8988T (cell line): ENCODE data around the gene CCR5AS.
A peak's percentile ranks its signal among the peaks of the same experiment; 100 is the strongest.
"Not testable (repeated sequence)": the region's sequence is repeated elsewhere in the genome, so short reads cannot be mapped to it uniquely, and the experiment has no call there.

Experiments used
- DNase-seq: peaks from one replicate; pipeline ENCODE4 v3.0.0; 2011

CCR5AS gene

DNA sequence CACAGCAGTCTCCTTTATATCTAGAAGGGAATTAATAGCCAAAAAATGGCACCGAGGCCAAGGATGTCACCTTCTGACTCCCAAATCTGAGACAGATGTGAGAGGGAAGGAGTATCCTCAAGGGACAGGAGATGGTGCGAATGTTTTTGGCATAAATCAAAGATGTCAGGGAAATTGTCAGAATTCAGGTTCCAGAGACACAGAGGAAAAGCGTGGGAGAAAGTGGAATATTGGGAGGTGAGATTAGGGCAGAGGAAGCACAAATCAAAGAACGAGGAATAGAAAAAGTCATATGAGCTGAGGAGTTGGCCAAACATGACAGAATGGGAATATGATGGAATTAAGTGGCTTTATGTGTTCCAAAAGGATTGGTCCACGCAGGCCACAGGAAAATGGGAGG is 6.0 kb downstream of the CCR5AS start:
- no peak for DNase-seq

DNA sequence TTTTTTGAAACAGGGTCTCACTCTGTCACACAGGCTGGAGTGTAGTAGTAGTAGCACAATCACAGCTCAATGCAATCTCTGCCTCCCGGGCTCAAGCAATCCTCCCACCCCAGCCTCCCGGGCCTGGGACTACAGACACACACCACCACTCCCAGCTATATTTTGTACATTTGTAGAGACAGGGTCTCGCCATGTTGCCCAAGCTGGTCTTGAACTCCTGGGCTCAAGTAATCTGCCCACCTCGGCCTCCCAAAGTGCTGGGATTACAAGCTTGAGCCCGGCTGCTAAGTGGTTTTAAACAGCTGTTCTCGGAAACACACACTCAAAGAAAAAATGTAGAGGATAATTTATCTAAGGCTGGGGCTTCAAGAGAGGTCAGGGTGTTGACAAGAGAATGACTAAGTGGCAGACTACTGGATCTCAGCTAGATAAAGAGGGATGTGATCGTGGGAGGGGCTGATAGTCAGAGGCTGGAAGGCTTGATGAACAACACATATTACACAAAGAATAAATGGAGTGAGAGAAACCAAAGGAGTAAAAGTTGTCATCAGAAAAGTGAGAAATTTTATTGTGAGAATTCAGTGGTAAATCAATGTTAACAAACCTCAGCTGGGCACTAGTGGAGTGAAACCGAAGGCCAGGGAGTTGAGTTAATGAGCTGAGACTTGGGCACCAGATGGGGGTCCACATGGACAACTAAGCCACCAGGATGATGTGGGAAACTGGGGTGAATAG is 6.7 kb downstream of the CCR5AS start:
- no peak for DNase-seq

DNA sequence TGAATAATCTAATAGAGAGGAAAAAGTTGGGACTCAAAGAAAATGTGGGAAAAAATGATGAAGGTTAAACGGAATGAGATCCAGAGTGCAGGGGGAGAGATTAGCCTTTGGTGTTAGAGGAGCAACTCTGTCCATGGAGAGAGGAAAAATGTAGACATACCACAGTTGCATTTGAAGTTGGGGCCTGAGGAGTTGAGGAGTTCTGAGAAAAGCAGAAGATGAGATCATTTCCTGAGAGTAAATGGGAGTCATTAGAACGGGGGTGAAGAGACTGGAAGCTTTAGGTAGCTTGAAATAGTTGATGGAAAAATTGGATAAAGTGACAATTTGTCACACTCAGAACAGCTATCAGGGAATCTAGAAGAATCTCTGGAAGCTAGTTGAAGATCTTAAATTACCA is 7.3 kb downstream of the CCR5AS start:
- no peak for DNase-seq

DNA sequence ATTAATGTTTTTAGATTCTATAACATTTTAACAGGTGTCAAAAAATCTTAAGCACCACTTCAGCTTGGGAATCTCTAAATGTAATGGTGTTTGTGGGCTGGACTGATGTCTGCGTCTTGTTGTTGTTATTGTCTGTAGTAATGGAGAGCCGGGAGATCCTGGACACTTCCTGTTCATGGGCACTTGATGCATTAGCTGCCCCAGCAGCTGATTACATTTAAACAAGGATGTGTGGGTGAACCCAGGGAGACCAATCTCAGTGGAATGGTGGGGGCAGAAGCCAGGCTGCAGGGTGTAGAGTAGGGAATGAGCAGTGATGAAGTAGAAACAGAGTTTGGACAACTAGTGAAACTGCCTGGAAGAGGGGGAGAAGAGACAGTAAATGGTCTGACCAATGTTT is 7.8 kb downstream of the CCR5AS start:
- no peak for DNase-seq

DNA sequence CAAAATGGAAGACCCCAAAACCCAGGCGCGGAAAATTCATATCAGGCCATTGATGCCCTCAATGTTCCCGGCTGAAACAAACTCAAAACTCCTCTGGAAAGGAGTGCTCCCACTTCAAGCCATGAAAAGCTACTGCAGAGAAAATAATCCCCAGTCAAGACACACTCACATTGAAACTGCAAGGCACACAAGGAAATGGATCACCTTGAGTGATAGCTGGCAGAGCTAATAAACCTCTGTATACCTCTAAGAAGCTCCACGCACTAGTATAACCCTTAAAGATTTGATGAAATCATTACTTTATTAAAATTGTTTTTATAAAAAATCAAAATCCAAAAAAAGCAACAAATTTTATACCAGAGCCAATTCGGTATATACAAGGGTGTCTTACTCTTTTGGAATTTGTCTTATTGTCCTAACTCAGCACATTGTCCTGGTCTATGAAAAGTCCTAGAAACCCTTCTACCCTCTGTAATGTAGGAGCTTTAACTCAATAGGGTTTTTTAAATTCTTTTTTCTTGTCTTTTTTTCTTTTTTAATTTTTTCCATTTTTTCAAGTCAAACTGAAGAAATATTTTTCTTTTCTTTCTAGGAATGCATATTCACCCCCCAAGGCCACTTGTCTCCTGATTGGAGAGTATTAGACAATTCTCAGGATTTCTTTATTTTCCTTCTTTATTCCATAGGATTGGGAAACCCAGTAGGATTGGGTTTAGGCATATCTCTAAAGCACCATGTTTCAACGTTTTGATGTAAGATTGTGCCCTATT is 8.5 kb downstream of the CCR5AS start:
- no peak for DNase-seq

DNA sequence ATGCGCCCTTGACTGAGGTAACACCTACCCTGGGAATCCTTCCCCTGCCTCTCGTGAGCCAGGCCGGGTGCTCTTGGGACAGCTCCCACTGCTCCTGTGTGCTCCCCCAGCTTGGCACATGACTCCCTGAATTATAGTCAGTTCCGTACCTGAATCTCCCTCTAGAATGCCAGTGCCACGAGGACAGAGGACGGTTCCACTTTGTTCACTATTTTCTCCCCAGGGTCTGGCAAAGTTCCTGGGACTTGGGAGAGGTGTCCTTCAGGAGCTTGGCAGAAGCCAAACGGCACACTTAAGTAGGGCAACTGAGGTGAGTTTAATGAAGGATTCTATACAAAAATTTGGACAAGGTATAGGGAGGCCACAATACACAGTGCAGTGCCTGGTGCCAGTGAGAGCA is 9.8 kb downstream of the CCR5AS start:
- DNase-seq = no peak

DNA sequence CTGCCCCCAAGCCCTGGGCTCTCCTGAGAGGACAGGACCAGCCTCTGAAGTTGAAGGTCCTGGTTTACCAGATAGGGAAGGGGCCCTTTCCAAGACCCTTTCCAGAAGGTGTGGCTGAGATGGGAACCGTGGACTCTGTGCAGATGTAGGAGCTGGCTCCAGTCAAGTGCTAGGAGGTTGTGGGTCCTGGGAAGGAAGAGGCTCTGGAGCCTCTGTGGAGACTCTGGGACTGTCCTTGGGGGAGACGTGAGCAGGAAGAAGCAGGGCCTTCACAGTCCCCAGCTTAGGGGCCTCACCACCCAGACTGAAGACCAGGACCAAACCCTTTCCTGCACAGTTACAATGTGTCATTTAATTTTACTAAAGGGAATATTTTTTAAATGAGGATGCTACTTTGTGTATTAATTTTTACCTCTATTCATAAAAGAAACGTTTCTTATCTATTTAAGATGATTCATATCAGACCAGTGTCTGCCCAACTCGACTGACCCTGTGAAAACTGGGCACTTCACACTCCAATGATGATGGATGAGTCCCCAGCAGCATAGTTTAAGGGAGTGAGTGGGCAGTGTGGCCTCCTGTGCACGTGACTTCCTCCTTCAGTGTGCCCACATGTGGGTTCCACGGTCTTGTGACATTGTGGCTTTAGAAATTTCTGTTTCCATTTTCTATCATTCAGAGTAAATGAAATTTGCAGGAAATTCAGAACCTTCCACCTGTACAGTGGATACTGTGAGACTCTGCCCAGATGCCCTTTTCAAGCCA is 10.9 kb downstream of the CCR5AS start:
- no peak for DNase-seq

DNA sequence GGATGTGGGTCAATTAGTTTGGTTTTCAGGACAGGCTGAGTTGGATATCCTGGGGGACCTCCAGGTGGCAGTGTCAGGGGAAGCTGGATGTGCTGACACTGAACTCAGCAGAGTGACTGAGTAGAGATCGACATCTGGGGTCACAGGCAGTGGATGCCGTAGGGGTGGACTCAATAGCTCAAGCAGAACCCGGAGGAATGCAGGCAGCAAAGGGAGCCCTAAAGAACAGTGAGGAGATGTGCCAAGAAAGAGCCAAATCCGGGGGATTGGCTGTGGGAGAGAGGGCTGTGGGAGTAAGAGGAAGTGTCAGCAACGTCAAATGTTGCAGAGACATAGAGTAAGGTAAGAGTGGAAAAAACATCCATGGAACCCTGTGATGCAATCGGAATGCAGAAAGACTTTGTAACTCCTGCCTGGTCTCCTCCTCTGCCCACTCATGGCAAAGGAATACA is 11.6 kb downstream of the CCR5AS start:
- DNase-seq = no peak

DNA sequence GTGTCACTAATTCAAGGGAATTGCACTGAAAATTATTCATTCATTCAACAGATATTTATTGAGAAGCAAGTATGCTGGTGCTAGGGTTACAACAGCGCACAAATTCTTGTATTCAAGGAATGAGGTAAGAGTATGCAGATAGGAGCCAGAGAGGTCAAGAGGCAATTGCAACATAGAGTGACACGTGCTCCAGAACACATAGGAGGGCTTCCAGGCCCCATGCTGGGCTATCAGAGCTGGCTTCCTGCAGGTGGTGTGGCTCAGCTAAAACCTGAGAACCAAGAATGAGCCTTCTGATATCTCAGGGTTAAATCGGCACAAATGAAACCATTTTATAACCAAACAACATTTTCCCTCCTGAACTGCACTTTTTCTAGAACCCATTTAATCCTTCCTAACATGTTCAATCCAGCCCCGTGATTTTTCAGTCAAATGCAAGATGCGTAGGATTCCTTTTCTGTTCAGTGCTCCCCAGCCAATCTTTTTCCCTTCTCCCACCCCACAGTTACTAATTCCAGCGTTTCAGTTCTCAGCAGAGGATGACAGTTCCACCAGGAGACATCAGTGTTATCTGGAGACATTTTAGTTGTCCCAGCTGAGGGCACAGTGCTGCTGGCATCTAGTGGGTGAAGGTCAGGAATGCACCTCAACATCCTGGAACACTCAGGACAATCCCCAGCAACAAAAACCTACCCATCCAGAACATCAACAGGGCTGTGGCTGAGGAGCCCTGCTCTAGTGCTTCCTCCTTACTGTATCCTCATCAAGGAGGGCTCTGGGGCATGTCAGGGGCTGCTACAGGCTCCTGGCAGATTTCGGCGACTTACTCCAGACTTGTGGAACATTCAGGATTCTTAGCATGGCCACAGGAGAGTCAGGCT is 13.1 kb downstream of the CCR5AS start:
- no peak for DNase-seq

DNA sequence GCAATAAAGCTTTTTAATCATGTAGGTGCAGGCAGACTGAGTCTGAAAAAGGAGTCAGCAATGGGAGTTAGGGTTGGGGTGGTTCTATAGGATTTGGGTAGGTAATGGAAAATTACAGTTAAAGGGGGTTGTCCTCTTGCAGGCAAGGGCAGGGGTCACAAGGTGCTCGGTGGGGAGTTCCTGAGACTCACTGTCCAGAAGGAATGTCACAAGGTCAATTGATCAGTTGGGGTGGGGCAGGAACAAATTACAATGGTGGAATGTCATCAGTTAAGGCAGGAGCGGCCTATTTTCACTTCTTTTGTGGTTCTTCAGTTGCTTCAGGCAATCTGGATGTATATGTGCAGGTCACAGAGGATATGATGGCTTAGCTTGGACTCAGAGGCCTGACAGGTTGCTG is 13.9 kb downstream of the CCR5AS start:
- DNase-seq = no peak

DNA sequence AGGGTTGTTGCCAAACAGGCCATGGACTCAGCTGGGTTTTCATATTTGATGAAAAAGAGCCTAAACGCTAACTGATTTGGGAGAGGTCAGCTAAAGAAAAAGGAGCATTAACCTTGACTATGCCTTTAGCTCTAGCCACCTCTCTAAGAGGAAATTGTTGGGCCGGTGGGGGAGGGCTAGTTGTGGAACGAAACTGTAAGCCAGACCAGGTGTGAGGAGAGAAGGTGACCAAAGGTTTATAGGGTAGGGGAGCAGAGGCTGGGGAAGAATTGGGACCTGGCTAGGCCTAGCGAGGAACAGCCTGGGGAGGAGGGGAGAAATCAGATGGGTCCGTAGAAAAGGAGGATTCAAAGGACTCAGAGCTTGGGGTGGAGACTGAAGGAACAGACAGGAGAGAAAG is 15.3 kb downstream of the CCR5AS start:
- not testable (repeated sequence) for DNase-seq

DNA sequence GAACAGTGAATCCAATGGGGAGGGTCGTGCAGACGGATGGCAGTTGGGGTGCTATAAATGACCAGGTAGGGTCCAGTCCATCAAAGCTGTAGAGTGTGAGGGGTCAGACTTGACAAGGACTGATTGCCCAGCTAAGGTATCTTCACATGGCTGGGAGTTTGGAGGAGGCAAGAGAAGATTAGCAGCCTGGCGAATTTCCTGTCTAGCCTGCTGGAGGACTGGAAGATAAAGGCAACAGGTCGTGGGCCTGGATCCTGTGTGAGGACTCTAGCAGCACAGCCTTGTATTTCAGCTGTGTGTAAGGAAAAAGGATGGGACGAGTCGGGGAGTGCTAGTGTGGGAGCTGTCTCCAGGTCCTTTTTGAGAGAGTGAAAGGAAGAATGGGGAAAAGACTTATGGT is 17.6 kb downstream of the CCR5AS start:
- DNase-seq = no peak

DNA sequence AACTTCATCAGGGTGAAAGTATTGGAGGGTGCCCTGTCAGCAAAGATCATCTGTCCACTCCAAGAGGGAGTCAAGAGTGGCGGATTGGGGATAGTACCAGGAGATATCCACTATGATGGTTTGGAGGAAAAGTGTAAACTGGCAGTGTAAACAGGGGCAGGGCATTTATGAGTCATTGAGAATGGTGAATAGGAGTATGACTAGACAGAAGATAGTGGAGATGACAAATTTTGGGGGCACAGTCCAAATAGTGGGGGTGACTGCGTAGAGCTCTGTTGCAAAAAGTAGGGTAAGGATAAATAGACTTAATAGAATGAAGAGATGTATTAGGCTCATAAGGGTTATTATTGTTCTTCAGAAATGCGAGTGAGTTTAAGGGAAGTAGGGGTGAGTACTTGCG is 18.0 kb downstream of the CCR5AS start:
- not testable (repeated sequence) for DNase-seq

DNA sequence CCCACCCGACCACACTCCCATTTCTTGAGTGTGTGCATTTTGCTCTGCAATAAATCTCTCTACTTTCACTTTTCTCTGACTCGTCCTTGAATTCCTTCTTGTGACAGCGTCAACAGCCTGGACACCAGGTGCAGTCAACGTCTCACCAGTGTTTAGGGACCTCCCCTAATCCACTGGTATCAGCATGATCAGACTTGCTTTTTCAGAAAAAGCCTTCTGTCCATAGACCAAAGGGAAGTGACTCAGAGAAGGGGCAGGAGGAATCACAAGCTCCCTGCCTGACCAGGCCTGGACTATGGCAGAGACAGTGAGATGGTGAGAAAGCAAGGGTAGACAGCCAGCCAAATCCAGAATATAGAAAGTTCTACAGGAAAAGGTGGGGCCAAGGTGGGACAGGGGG is 20.7 kb downstream of the CCR5AS start:
- peak; percentile 32 for DNase-seq

DNA sequence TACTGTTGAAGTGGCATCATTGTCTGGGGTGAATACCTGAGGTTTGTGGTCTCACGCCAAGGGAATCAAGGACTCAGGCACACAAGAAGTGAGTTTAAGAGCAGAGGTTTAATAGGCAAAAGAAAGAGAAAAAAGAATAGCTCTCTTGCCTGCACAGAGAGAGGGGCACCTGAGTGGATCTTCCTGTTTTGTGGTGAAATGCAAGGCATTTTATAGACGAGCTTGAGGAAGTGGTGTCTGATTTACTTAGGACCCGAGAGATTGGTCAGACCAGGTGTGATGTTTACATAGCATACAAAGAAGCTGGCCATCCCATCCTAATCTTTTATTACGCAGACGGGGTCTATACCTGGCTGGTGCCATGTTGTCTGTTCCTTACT is 22.9 kb downstream of the CCR5AS start:
- no peak for DNase-seq

DNA sequence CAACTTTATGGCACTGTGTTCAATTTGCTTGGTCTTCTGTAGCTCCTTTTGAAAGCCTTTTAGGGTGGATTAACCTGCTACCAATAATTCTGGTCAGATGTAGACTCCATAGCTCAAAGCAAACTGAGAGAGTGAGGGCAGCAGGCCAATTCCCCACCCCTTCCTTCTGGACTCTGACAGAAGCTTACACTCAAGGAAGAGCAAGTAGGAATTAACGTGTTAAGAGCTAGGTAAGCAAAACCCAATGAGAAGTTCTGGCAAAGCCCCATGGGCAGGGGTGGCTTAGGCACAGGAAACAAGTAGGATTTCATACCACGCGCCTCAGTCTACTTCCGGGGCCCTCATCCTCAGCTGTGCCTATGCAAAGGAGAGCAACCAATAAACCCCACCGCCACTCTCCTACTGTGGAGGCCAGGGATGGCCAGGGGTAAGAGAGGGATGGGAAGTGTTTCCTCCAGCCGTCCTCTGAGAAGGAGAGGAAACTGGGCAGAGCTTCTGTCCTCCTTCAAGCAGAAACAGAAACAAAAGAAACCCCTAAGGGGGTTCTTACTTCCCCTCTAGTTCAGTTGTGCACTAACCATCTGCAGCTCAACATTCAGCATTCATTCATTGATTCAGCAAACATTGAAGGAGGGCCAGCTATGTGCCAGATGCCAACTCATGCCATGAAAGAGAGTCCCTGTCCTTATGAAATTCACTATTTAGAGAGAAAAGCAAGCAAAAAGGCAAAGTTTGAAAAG is 23.5 kb downstream of the CCR5AS start:
- no peak for DNase-seq

DNA sequence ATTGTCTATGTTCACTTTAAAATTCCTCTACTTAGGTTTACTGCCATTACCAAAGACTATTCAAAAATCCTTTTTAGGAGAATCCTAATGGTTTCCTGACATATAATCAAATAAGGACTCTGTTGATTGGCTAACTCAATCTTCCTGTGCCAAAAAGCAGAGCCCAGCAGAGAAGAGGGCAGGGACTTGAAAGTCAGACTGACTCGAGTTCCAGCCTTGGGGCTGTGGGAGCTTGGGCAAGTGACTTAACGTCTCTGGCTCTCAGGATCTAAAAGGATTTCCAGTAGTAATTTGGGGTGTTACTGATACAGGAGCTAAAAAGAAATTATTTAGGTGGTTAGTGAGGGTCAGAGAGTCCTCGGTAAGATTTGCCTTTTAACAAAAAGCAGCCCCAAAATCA is 25.2 kb downstream of the CCR5AS start:
- DNase-seq = no peak

DNA sequence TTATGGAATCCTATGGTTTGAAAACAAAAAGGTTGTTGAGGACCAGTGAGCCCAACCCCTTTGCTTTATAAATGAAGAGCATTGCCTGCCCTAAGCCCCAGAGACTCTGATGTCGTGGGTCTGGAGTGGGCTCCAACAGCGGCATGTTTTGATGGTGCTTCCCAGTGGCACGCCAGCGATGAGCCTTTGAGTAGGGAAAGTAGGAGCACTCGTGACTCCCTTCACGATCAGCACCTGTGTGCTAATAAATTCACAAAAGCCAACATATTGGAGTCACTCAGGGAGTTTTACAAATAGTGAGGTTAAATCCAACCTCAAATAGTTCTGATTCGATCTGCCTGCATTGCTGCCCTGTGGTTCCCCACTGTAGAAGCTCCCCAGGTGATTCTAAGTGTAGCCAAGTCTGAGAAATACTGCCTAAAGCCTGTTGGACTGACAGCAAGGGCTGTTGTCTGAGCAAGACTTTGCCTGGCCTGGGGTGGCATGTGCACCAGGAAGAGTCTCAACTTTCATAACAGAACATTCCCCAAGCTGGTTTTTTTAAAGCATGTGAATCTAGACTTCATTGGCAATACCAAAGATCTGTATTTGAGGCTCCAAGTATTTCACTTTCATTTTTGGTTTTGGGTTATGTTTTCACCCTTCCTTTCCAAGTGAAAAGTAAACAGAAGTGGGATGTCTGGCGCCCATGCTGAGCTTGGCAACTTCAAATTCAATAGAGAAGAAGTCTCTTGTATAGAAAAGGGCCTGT is 26.2 kb downstream of the CCR5AS start:
- DNase-seq = no peak

DNA sequence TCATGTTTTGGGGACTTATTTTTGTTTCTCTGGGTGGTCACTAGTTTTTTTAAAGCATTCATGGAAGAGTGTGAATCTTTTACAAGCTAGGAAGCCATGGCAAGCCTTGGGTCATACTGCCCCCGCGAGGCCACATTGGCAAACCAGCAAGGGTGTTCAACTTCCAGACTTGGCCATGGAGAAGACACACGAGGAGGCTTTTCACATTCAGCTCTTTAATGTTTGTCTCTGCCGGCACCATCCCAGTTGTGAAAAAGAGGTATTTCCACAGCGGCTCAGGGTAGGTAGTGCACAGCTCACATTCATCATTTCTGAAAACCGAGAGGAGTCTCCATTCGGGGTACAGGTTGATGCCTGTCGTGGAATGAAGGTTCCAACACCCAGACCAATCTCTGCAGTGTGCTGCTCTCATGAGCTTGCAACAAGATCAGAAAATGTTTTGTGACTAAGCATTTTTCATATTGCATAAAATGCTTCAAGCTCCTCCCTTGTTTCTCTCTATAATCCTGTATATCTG is 28.4 kb downstream of the CCR5AS start:
- peak; percentile 67 for DNase-seq

DNA sequence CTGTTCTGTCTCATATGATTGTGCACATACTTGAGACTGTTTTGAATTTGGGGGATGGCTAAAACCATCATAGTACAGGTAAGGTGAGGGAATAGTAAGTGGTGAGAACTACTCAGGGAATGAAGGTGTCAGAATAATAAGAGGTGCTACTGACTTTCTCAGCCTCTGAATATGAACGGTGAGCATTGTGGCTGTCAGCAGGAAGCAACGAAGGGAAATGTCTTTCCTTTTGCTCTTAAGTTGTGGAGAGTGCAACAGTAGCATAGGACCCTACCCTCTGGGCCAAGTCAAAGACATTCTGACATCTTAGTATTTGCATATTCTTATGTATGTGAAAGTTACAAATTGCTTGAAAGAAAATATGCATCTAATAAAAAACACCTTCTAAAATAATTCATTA is 31.1 kb downstream of the CCR5AS start:
- no peak for DNase-seq

DNA sequence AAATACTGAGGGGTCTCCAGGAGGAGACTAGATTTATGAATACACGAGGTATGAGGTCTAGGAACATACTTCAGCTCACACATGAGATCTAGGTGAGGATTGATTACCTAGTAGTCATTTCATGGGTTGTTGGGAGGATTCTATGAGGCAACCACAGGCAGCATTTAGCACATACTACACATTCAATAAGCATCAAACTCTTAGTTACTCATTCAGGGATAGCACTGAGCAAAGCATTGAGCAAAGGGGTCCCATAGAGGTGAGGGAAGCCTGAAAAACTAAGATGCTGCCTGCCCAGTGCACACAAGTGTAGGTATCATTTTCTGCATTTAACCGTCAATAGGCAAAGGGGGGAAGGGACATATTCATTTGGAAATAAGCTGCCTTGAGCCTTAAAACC is 31.6 kb downstream of the CCR5AS start:
- DNase-seq = no peak
